Naive thymus-derived CD8-positive, alpha-beta T cell (primary cell): ENCODE measurements around the gene KIAA1614. TPM values are rescaled to one million over a fixed set of nuclear protein-coding genes. Genes with fewer than 3 reads are reported as not detected.

Source experiments
- ATAC-seq, 2 donors: fragments of 150-1000 bp; cut with Tn5 transposase in 1 of 2; sonication (Bioruptor Pico), chemical (Tn5 transposase) in 1 of 2; 1 replicate in 1 of 2; 2 replicates in 1 of 2; pipeline ENCODE4 v1.10.0; 2021; ENCODE audit warnings: mild to moderate bottlenecking in 2 of 2, moderate library complexity in 2 of 2
- POLR2A ChIA-PET: fragments of 350-600 bp; sonication (Branson Sonifier 250); formaldehyde crosslinking; loops from one replicate; lab custom pipeline; 2021; ENCODE audit warnings: antibody characterized with exemption; lab: Charles Lee
- DNase-seq, 10 donors: peaks; one replicate each; pipeline versions ENCODE4 v3.0.0 to v3.0.0-alpha.2; 2020 to 2022
- H3K27ac Mint-ChIP-seq, 10 donors: one replicate each; pipeline ENCODE4 v1.8.0; 2020 to 2022; ENCODE audit warnings: mild to moderate bottlenecking in 10 of 10, mixed read lengths in 10 of 10, moderate library complexity in 4 of 10, inconsistent platforms in 1 of 10
- H3K27me3 Mint-ChIP-seq, 5 donors: one replicate each; pipeline ENCODE4 v1.8.0; 2021 to 2022; ENCODE audit warnings: mixed read lengths in 5 of 5
- H3K36me3 Mint-ChIP-seq, 3 donors: one replicate each; pipeline ENCODE4 v1.8.0; 2020 to 2022; ENCODE audit warnings: mixed read lengths in 3 of 3, mild to moderate bottlenecking in 2 of 3, inconsistent platforms in 1 of 3
- H3K4me1 Mint-ChIP-seq, 4 donors: one replicate each; pipeline ENCODE4 v1.8.0; 2021 to 2022; ENCODE audit warnings: mixed read lengths in 4 of 4
- H3K4me3 Mint-ChIP-seq, 10 donors: one replicate each; pipeline ENCODE4 v1.8.0; 2020 to 2022; ENCODE audit warnings: mild to moderate bottlenecking in 10 of 10, mixed read lengths in 10 of 10, moderate library complexity in 6 of 10, inconsistent platforms in 1 of 10
- H3K9me3 Mint-ChIP-seq, 9 donors: one replicate each; pipeline ENCODE4 v1.8.0; 2020 to 2022; ENCODE audit warnings: mixed read lengths in 9 of 9, mild to moderate bottlenecking in 3 of 9, inconsistent platforms in 1 of 9, moderate library complexity in 1 of 9
- polyA plus RNA-seq, 3 donors: library from polyadenylated mRNA; unstranded; fragments of 300-500 nt; fragmentation: Illumina TruSeq; gene quantifications; one replicate each; pipeline ENCODE4 v1.2.3, GENCODE V29; 2021
- total RNA-seq, 8 experiments: library from RNA in 2 of 8; stranded (reverse) in 2 of 8; gene quantifications; one replicate each; pipeline ENCODE4 v1.2.3 and lab custom pipeline; 2021 to 2026

Gene KIAA1614
- total and polyA plus RNA-seq, 5 experiments from 2014 or later = 0.04 to 0.33 (median 0.11) TPM; not detected in 1

DNA sequence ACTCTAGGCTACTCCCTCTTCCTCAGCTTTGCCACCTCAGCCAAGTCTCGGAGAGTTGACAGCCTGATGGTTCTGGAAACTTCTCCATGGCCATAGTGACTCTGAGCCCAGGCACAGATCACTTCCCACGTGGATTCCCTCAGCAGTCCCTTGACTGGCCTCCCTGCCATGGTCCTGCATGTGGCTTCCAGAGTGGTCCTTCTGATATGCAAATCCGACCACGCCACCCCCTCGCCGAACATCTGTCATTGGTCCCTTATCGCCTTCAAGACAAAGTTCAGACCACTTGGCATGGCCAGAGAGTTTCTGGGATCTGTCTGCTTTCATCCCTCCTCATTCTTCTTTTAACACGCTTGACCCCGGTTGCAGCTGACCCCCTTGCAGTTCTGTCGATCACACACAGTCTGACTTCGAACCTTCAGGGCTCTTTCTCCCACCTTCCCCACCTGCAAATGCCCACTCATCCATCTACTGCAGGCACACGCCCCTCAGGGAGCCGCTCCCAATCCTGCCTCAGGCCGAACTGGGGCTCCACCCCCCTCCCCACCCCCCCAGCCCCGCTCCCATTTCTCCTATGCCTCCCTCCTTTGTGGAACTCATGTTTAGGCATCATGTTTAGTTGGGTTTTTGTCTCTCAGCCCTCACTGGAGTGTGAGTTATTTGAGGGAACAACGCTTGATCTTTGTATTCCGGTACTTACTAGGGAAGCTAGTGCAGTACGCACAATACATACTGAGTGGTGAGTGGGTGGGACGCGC, 29.0 kb downstream of the KIAA1614 start:
- Mint-ChIP-seq H3K9me3 (peaks cover 0 to 14% (median 4%) of the 10 kb centered on the region in 9 donors), H3K27ac (peak overlapping the region in 1 of 10 donors; percentile 52), H3K36me3 (peaks cover 1 to 17% (median 6%) of the 10 kb centered on the region in 3 donors), H3K27me3 (peaks cover 0 to 3% (median 0%) of the 10 kb centered on the region in 5 donors), H3K4me1 (peaks cover 5 to 8% (median 7%) of the 10 kb centered on the region in 4 donors), H3K4me3 (no peak overlapping the region)
- DNase-seq = no peak
- no peak for ATAC-seq
- POLR2A ChIA-PET = no interaction called here

DNA sequence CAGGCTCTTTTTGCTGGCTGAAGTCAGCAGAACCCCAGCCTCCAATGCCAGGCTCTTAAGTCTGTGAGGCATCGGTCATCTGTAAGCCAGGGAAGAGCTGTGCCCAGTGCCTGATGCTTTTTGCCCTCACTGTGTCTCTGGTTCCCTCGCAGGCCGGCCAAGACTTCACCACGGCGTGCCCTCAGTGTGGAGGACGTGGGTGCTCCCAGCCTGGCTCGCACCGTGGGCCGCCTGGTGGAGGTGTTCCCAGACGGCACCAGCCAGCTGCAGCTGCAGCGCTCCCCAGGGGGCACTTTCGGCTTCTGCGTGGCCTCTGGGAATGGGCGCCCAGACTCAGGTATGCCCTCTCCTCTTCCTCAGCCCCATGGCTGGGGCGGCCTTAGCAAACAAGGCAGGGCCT, 32.5 kb downstream of the KIAA1614 start:
- H3K4me1 Mint-ChIP-seq = peaks cover 0 to 4% (median 0%) of the 10 kb centered on the region in 4 donors
- H3K4me3 Mint-ChIP-seq = no peak overlapping the region
- peaks cover 0 to 10% (median 0%) of the 10 kb centered on the region in 5 donors for H3K27me3 Mint-ChIP-seq
- POLR2A ChIA-PET = no interaction called here
- ATAC-seq = no peak
- peaks cover 0 to 36% (median 12%) of the 10 kb centered on the region in 9 donors for H3K9me3 Mint-ChIP-seq
- peaks cover 19 to 42% (median 20%) of the 10 kb centered on the region in 3 donors for H3K36me3 Mint-ChIP-seq
- DNase-seq = no peak
- H3K27ac Mint-ChIP-seq = no peak overlapping the region

DNA sequence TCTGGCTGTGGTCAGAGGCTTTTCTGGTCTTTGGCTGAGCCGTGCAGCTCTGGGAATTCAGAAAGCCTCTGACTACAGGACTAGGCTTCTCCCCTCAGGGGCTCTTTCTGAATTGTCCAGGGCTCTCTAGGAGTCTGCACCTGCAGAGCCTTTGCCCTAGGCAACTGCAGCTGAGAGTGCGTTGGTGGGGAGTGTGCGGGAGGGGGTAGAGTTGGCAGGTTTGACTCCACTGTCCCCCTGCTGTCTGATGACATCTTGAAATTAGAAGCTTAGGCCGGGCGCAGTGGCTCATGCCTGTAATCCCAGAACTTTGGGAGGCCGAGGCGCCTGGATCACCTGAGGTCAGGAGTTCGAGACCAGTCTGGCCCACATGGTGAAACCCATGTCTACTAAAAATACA, 32.9 kb downstream of the KIAA1614 start:
- H3K36me3 Mint-ChIP-seq = peaks cover 20 to 45% (median 21%) of the 10 kb centered on the region in 3 donors
- POLR2A ChIA-PET = no interaction called here
- H3K4me3 Mint-ChIP-seq = no peak overlapping the region
- peaks cover 0 to 10% (median 0%) of the 10 kb centered on the region in 5 donors for H3K27me3 Mint-ChIP-seq
- DNase-seq (no peak), ATAC-seq (no peak)
- peaks cover 0 to 36% (median 12%) of the 10 kb centered on the region in 9 donors for H3K9me3 Mint-ChIP-seq
- H3K4me1 Mint-ChIP-seq = peaks cover 0 to 4% (median 0%) of the 10 kb centered on the region in 4 donors
- no peak overlapping the region for H3K27ac Mint-ChIP-seq

DNA sequence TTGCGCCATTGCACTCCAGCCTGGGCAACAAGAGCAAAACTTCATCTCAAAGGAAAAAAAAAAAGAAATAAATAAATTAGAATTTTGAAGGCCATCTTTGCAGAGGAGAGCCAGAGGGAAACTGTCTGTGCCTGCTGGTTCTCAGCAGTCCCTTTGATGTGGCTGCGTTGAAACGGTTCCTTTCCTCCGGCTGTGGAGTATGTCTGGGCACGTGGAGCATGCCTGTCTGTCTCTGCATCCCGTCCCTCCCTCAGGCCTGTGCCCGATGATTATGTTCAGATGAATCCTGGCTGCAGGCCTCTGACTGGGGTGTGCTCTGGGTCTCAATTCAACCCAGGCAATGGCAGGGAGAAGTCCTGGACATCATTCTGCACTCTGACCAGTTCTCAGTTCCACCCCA, 33.4 kb downstream of the KIAA1614 start:
- ATAC-seq = no peak
- Mint-ChIP-seq H3K36me3 (peaks cover 20 to 47% (median 23%) of the 10 kb centered on the region in 3 donors), H3K4me3 (no peak overlapping the region), H3K9me3 (peaks cover 0 to 36% (median 12%) of the 10 kb centered on the region in 9 donors), H3K27ac (no peak overlapping the region), H3K4me1 (peaks cover 0 to 4% (median 0%) of the 10 kb centered on the region in 4 donors), H3K27me3 (peaks cover 0 to 10% (median 0%) of the 10 kb centered on the region in 5 donors)
- no peak for DNase-seq
- POLR2A ChIA-PET = no interaction called here

DNA sequence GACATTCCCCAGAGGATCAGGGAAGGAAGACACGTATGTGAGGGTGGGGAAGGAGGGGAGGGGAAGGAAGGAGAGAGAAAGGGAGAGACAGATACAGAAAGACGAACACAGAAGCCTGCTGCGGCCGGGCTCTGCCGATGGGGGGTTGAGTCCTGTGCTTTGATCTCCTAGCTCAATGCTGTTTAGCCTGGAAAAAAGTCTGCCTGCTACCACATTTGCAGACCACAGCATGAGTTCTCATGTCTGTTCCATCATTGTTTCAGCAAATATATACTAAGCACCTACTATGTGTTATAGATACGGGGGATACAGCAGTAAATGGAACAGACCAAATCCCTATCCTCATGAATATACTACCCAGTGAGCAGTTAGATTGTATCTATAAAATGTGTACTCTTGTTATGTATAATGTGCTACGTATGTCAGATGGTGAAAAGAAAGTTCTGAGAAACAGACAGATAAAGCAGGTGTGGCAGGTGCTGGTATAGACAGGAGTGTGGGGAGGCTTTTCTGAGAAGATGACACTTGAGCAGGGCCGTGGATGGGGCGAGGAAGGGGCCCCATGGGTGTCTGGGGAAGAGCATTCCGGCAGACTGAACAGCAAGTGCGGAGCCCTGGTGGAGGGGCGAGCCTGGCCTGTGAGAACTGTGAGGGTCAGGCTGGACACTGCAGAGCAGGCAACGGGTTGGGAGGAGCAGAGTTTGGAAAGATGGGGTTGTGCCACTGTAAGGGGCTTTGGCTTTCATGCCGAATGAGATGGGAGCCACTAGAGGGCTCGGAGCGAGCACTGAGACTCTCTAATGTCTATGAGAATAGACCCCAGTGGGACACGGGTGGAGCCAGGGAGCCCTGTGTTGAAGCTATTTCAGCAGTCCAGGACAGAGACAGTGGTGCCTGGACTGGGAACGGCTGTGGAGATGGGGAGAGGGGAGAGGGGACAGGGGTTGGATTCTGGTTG, 34.1 kb downstream of the KIAA1614 start:
- Mint-ChIP-seq H3K27me3 (peaks cover 0 to 10% (median 0%) of the 10 kb centered on the region in 5 donors), H3K4me1 (peaks cover 0 to 2% (median 0%) of the 10 kb centered on the region in 4 donors), H3K36me3 (peaks cover 20 to 47% (median 23%) of the 10 kb centered on the region in 3 donors), H3K9me3 (peaks cover 0 to 36% (median 12%) of the 10 kb centered on the region in 9 donors), H3K27ac (peak overlapping the region in 1 of 10 donors; percentile 8), H3K4me3 (peak overlapping the region in 1 of 10 donors; percentile 5)
- POLR2A ChIA-PET = no interaction called here
- ATAC-seq (no peak), DNase-seq (no peak)

DNA sequence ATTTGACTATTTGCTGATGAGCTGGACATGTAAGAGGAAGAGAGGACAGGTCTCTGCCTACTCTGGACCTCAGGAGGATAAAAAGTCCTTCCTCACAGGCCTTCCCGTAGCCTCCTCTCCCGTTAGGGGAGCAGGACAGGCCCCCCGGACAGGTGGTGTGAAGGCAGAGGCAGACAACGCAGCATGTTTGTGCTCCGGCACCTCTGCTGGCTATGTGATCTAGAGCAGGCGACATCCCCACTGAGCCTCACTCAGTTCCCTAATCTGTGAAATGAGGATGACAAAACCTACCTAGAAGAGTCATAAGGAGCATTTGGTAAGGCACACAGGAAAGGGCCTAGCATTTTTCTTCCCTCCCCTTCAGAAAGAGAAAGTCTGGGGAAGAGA, 34.8 kb downstream of the KIAA1614 start:
- ATAC-seq (no peak), DNase-seq (no peak)
- no peak overlapping the region for H3K27ac Mint-ChIP-seq
- H3K4me1 Mint-ChIP-seq = peaks cover 0 to 2% (median 0%) of the 10 kb centered on the region in 4 donors
- peaks cover 20 to 44% (median 23%) of the 10 kb centered on the region in 3 donors for H3K36me3 Mint-ChIP-seq
- POLR2A ChIA-PET = no interaction called here
- no peak overlapping the region for H3K4me3 Mint-ChIP-seq
- peaks cover 0 to 10% (median 0%) of the 10 kb centered on the region in 5 donors for H3K27me3 Mint-ChIP-seq
- peaks cover 0 to 36% (median 12%) of the 10 kb centered on the region in 9 donors for H3K9me3 Mint-ChIP-seq

DNA sequence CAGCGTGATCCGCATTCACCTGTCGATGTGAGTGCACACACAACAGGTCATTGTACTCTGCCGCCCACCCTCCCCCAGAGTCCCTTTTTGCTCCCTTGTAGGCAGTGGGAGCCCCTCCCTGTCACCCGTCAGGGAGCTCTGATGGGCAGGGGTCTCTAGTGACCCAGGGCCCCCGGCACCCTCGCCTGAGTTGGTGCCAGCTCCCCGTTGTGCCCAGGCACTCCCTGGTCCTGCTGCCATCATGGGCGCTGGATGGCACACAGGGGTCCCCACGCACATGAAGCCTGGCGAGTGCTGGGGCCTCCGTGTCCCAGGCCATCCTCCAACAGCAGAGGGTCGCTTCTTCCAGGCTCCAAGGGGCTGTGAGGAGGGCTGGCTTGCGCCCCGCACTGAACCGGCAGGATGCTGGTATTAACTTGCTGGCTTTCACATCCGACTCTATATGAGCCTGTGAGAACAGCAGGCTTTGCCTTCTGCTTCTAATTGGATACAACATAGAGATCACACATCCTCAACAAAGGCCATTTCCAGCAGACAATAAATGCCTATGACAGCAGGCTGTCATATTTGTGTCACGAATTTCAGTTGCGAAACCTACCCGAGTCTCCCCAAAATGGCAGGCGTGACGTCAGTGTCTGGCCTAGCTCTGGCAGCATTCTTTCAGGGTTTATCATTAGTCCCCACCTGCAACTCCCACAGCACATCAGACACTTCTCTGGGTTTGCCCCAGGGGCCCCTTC, 35.4 kb downstream of the KIAA1614 start:
- Mint-ChIP-seq H3K27me3 (peaks cover 0 to 10% (median 0%) of the 10 kb centered on the region in 5 donors), H3K4me1 (peaks cover 0 to 2% (median under 1%) of the 10 kb centered on the region in 4 donors), H3K9me3 (peaks cover 0 to 36% (median 12%) of the 10 kb centered on the region in 9 donors), H3K27ac (no peak overlapping the region), H3K36me3 (peaks cover 20 to 43% (median 23%) of the 10 kb centered on the region in 3 donors), H3K4me3 (no peak overlapping the region)
- DNase-seq = no peak
- ATAC-seq = no peak
- POLR2A ChIA-PET = no interaction called here

DNA sequence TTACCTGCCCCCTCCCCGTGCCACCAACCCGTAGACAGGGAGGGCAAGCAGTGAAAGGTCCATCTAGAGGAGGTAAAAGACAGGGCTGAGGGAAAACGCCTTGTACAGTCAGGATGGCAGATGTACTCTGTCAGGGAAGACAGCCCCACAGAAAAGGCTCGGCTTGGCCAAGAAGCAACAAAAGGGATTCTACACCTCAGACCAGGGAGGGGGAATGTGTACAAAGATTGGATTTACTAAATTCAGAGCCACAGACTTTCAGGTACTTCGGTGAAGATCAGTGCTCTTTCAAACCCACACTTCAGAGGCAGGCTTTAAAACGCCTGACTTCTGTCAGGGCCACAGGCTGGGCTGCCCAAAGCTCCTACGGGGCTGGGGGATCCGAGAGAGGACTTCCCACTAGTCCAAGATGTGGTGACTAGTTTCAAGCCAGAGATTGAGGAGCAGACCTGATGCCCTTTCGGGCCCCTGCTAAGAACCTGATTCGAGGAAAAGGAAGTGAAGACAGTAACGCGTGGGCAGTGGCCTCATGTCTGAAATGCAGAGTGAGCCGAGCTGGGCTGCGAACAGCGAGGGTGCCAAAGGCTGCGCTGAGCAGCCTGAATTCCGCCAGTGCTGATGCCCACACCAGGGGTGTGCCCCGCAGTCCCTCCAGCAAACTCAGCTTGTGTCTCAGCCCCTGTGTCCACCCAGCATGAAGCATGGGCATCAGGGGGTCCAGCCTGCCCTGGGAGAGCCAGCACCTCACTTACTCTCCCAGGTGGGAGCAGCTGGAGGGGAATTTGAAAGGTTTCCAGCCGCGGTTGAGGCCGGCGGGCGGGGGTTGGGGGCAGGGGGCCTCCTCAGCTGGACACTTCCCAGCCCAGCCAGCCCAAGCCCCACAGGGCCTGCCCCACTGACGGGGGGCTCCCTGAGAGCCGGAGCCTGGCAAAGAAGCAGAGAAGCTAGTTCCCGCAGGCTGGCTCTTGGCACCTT, 36.2 kb downstream of the KIAA1614 start:
- POLR2A ChIA-PET = no interaction called here
- DNase-seq = no peak
- peaks cover 0 to 5% (median 4%) of the 10 kb centered on the region in 4 donors for H3K4me1 Mint-ChIP-seq
- no peak for ATAC-seq
- H3K9me3 Mint-ChIP-seq = peaks cover 0 to 36% (median 12%) of the 10 kb centered on the region in 9 donors
- H3K4me3 Mint-ChIP-seq = no peak overlapping the region
- peaks cover 20 to 43% (median 23%) of the 10 kb centered on the region in 3 donors for H3K36me3 Mint-ChIP-seq
- peaks cover 0 to 10% (median 0%) of the 10 kb centered on the region in 5 donors for H3K27me3 Mint-ChIP-seq
- H3K27ac Mint-ChIP-seq = no peak overlapping the region

DNA sequence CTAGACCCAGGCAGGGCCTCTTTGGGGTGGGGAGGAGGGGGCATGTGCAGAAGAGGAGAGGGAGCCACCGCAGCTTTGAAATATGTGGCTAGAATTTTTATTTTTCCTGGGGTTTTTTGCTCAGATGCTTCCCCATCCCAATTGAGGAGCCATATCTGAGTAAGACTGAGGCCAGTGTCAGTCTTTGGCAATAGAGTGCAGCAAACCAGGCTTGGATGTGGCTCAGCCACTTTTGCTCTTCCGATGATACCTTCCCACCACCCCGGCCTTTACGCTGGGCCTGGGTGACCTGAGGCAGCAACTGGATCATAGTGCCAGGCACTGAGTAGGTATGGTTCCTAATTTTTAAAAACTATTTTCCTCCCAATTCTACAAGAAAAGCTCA, 36.9 kb downstream of the KIAA1614 start:
- Mint-ChIP-seq H3K4me3 (no peak overlapping the region), H3K36me3 (peaks cover 20 to 39% (median 23%) of the 10 kb centered on the region in 3 donors), H3K4me1 (peaks cover 0 to 5% (median 4%) of the 10 kb centered on the region in 4 donors), H3K27me3 (peaks cover 0 to 10% (median 0%) of the 10 kb centered on the region in 5 donors), H3K27ac (no peak overlapping the region), H3K9me3 (peaks cover 0 to 33% (median 12%) of the 10 kb centered on the region in 9 donors)
- POLR2A ChIA-PET = no interaction called here
- no peak for DNase-seq
- ATAC-seq = no peak

DNA sequence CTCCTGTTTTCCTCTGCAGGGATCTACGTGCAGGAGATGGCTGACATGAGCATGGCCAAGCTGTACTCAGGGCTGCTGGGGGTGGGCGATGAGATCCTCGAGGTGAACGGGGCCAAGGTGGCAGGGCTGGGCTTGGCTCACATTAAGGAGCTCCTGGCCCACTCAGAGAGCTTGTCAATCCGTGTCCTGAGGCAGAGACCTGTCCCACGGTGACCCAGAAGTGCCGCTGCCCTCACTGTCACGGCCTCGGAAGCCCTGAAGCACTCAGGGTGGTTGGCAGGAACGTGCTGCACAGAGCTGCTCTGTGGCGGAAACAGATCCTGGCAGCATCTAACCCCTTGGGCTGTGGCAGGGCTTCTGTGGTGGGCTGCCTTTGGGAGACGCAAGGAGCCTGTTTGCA, 37.6 kb downstream of the KIAA1614 start:
- ATAC-seq = no peak
- no peak overlapping the region for H3K27ac Mint-ChIP-seq
- peaks cover 0 to 10% (median 0%) of the 10 kb centered on the region in 5 donors for H3K27me3 Mint-ChIP-seq
- H3K4me1 Mint-ChIP-seq = peaks cover 0 to 5% (median 4%) of the 10 kb centered on the region in 4 donors
- no peak for DNase-seq
- H3K4me3 Mint-ChIP-seq = no peak overlapping the region
- H3K36me3 Mint-ChIP-seq = peaks cover 20 to 38% (median 23%) of the 10 kb centered on the region in 3 donors
- H3K9me3 Mint-ChIP-seq = peaks cover 0 to 33% (median 12%) of the 10 kb centered on the region in 9 donors
- POLR2A ChIA-PET = no interaction called here

DNA sequence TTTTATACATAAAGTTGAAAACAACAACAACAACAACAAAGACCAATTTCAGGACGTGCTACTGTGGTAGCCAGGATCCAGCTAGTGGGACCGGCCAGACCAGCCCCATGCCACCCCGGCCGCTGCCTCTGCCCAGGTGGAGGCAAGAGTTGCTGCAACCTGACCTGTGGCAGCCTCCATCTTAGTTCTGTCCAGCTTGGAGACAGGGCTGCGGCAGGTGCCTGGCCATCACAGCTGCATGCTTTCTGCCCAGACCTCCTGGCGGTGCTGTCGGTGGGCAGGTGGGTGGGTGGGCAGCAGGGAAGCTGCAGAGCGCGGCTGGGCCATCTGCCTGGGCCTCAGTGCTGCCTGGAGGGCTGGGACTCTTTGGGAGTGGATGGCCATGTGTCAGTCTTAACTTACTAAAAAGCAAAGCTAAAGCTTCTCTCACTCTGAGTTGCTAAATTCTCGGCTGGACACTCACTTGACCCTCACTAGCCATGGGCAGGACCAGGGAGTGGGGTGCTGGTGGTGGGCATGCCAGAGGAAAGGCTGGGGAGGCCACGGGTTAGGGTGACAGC, 38.6 kb downstream of the KIAA1614 start:
- peaks cover 18 to 32% (median 23%) of the 10 kb centered on the region in 3 donors for H3K36me3 Mint-ChIP-seq
- peaks cover 0 to 5% (median 4%) of the 10 kb centered on the region in 4 donors for H3K4me1 Mint-ChIP-seq
- no peak for DNase-seq
- POLR2A ChIA-PET = no interaction called here
- H3K9me3 Mint-ChIP-seq = peaks cover 0 to 27% (median 12%) of the 10 kb centered on the region in 9 donors
- peaks cover 0 to 10% (median 0%) of the 10 kb centered on the region in 5 donors for H3K27me3 Mint-ChIP-seq
- H3K4me3 Mint-ChIP-seq = peak overlapping the region in 1 of 10 donors; percentile 29
- no peak overlapping the region for H3K27ac Mint-ChIP-seq
- ATAC-seq = no peak
